Osteoblast (primary cell): ENCODE results near the gene SPAG6. TPM values are rescaled to one million over a fixed set of nuclear protein-coding genes. Genes with fewer than 3 reads are reported as not detected.
A peak's percentile ranks its signal among the peaks of the same experiment; 100 is the strongest.

Experiments used
- DNase-seq: peaks from one replicate; pipeline ENCODE4 v3.0.0; 2011; ENCODE audit warnings: low spot score, mixed read lengths; ENCODE audit not compliant: insufficient read length; ENCODE audit errors: missing footprints
- H2AFZ ChIP-seq: 2 replicates; pipeline ENCODE4 v1.6.0; 2011; ENCODE audit warnings: mild to moderate bottlenecking, low read length
- H3K27ac ChIP-seq: 2 replicates; pipeline ENCODE4 v1.5.1; 2011; ENCODE audit warnings: mild to moderate bottlenecking, low read depth, low read length, moderate library complexity
- H3K27me3 ChIP-seq: 2 replicates; pipeline ENCODE4 v1.6.0; 2012; ENCODE audit warnings: mild to moderate bottlenecking, control low read depth, inconsistent platforms, low read length, moderate library complexity; ENCODE audit not compliant: insufficient read depth
- H3K36me3 ChIP-seq: 2 replicates; pipeline ENCODE4 v1.5.1; 2011; ENCODE audit warnings: mild to moderate bottlenecking, low read length, control low read depth, moderate library complexity; ENCODE audit not compliant: insufficient read depth
- H3K4me1 ChIP-seq: 2 replicates; pipeline ENCODE4 v1.5.1; 2011; ENCODE audit warnings: mild to moderate bottlenecking, low read length, control low read depth, moderate library complexity; ENCODE audit not compliant: insufficient read depth
- H3K4me2 ChIP-seq: 2 replicates; pipeline ENCODE4 v1.6.0; 2011; ENCODE audit warnings: mild to moderate bottlenecking, low read length; ENCODE audit not compliant: insufficient read depth
- H3K4me3 ChIP-seq: fragments of 200-600 bp; sonication (generic); 3 replicates; pipeline ENCODE4 v1.5.1; 2012; ENCODE audit warnings: mild to moderate bottlenecking, low read length, inconsistent platforms; ENCODE audit not compliant: insufficient read depth
- H3K79me2 ChIP-seq: 2 replicates; pipeline ENCODE4 v1.6.0; 2012; ENCODE audit warnings: mild to moderate bottlenecking, low read length, control low read depth, inconsistent platforms; ENCODE audit not compliant: insufficient read depth
- H3K9me3 ChIP-seq: 2 replicates; pipeline ENCODE4 v1.5.1; 2011; ENCODE audit warnings: low read depth, low read length, control low read depth
- H4K20me1 ChIP-seq: 2 replicates; pipeline ENCODE4 v1.6.0; 2012; ENCODE audit warnings: mild to moderate bottlenecking, low read length, control low read depth; ENCODE audit not compliant: insufficient read depth
- total RNA-seq: library from RNA; depleted of rRNA; stranded (reverse); fragments of >200 nt; gene quantifications from 2 replicates; pipeline ENCODE4 v1.2.3, GENCODE V29; 2012
- TF ChIP-seq, protein P1 (sequence below): IDR thresholded peaks from 2 replicates; pipeline ENCODE4 v1.5.1; 2011; ENCODE audit warnings: mild to moderate bottlenecking, low read depth, low read length, moderate library complexity; ENCODE audit errors: extremely low read depth

SPAG6 gene
- total RNA-seq, 1 donor, result not detected

GRCh38 chr10:22427890-22428571 is 82.7 kb downstream of the SPAG6 start:
- DNase-seq, result peak; percentile 81
- Histone ChIP-seq H2AFZ (no peak overlapping the region), H3K36me3 (no peaks in the 10 kb centered on the region), H3K4me1 (peaks cover 31% of the 10 kb centered on the region), H3K27me3 (no peaks in the 10 kb centered on the region), H3K9me3 (no peaks in the 10 kb centered on the region), H4K20me1 (no peaks in the 10 kb centered on the region), H3K27ac (no peak overlapping the region), H3K4me2 (peak overlapping the region; percentile 61), H3K4me3 (no peak overlapping the region), H3K79me2 (no peaks in the 10 kb centered on the region)
- TF ChIP-seq, protein P1, sequence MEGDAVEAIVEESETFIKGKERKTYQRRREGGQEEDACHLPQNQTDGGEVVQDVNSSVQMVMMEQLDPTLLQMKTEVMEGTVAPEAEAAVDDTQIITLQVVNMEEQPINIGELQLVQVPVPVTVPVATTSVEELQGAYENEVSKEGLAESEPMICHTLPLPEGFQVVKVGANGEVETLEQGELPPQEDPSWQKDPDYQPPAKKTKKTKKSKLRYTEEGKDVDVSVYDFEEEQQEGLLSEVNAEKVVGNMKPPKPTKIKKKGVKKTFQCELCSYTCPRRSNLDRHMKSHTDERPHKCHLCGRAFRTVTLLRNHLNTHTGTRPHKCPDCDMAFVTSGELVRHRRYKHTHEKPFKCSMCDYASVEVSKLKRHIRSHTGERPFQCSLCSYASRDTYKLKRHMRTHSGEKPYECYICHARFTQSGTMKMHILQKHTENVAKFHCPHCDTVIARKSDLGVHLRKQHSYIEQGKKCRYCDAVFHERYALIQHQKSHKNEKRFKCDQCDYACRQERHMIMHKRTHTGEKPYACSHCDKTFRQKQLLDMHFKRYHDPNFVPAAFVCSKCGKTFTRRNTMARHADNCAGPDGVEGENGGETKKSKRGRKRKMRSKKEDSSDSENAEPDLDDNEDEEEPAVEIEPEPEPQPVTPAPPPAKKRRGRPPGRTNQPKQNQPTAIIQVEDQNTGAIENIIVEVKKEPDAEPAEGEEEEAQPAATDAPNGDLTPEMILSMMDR, result no peak

DNA sequence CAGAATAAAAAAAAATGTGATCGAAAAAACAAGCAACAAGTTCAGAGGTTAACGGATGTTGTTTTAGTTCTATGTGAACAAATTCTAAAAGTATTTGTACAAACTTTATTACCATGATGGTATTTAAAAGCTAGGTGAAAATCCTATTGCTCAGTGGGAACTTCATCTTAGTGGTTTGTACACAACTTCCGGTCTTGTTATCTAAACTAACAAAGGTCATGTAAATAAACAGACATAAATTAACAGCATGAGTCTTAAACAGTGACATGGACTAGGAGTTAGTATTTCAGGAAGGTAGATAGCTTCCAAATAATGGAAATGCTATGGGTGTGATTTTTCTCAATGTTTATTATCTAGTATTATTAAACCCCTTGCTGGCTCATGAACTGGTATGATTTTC is 83.8 kb downstream of the SPAG6 start:
- Histone ChIP-seq H3K79me2 (no peaks in the 10 kb centered on the region), H3K36me3 (no peaks in the 10 kb centered on the region), H4K20me1 (no peaks in the 10 kb centered on the region), H3K4me3 (no peak overlapping the region), H3K27ac (no peak overlapping the region), H2AFZ (no peak overlapping the region), H3K27me3 (no peaks in the 10 kb centered on the region), H3K4me2 (no peak overlapping the region), H3K9me3 (no peaks in the 10 kb centered on the region), H3K4me1 (peaks cover 41% of the 10 kb centered on the region)
- no peak for DNase-seq
- TF ChIP-seq, protein P1, result no peak

- no peak for DNase-seq
- no peak overlapping the region for H3K4me2 ChIP-seq
Measured at GRCh38 chr10:22429981-22430421, 84.7 kb downstream of the SPAG6 start.

GRCh38 chr10:22433875-22434274 is 88.6 kb downstream of the SPAG6 start:
- DNase-seq, result peak; percentile 78
- Histone ChIP-seq H2AFZ (no peak overlapping the region), H3K9me3 (no peaks in the 10 kb centered on the region), H3K4me1 (peaks cover 43% of the 10 kb centered on the region), H3K4me3 (no peak overlapping the region), H3K27ac (peak overlapping the region; percentile 66), H3K4me2 (peak overlapping the region; percentile 21), H3K36me3 (no peaks in the 10 kb centered on the region), H4K20me1 (no peaks in the 10 kb centered on the region), H3K27me3 (no peaks in the 10 kb centered on the region), H3K79me2 (peaks cover 21% of the 10 kb centered on the region)
- TF ChIP-seq, protein P1, result no peak

More at GRCh38 chr10:22429981-22430421, 84.7 kb downstream of the SPAG6 start:
- no peaks in the 10 kb centered on the region for H3K27me3 ChIP-seq
- H3K27ac ChIP-seq, result no peak overlapping the region
- no peaks in the 10 kb centered on the region for H3K79me2 ChIP-seq
- TF ChIP-seq, protein P1, result no peak
- no peaks in the 10 kb centered on the region for H4K20me1 ChIP-seq
- H3K36me3 ChIP-seq, result no peaks in the 10 kb centered on the region
- no peaks in the 10 kb centered on the region for H3K9me3 ChIP-seq
- no peak overlapping the region for H2AFZ ChIP-seq
- no peak overlapping the region for H3K4me3 ChIP-seq
- H3K4me1 ChIP-seq, result peaks cover 49% of the 10 kb centered on the region
